Measurements from ENCODE around the gene PIK3C2G. TPM values are rescaled to one million over a fixed set of nuclear protein-coding genes. Genes with fewer than 3 reads are reported as not detected.

PIK3C2G gene
- total RNA-seq, 1 experiment from 2014 or later = not detected

DNA sequence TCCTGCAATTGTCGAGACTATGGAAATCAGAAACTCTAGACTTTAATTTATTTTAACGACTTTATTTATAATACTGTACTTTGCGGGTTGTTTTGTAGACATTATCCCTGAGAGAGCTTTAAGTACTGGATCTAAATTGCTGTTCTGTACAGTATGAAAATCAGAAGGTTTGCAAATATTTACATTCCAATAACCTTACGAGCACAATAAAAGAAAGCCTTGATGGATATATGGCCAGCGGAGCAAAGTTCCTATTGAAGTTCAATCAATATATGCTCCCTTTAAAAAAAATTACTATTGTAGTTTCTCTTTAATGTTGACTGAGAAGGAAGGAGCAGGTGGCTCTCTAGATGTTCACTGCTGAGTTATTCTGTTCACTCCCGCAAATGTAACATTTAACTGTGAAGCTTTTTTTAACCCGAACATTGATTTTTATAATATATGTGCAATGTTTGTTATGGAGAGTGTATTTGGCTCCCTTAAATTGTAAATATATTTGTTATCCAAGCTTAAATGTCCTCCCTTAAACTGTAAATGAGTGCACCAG, 241.2 kb downstream of the PIK3C2G start:
- Histone ChIP-seq H3K23ac (ENCODE audit: insufficient read length, low read depth, low read length) (no peak overlapping the region), H2BK20ac (ENCODE audit: low read depth, low read length, poor library complexity, severe bottlenecking) (no peak overlapping the region), H3K79me1 (ENCODE audit: insufficient read depth, low read depth, low read length, poor library complexity, severe bottlenecking) (no peaks in the 10 kb centered on the region), H3K4me2 (ENCODE audit: insufficient read depth, insufficient read length, low read length) (no peak overlapping the region), H4K5ac (ENCODE audit: insufficient read length, low read depth, low read length) (no peak overlapping the region), H3K56ac (ENCODE audit: insufficient read length, low read depth, low read length) (no peak overlapping the region), H3K4ac (ENCODE audit: low read depth, low read length) (no peak overlapping the region), H4K8ac (replicated peaks; ENCODE audit: insufficient read length, low read depth, low read length) (no peak overlapping the region), H2BK15ac (ENCODE audit: low read depth, low read length) (no peak overlapping the region), H3K9me3 (ENCODE audit: control insufficient read depth, low read depth, low read length) (no peaks in the 10 kb centered on the region), H2BK12ac (ENCODE audit: insufficient read length, low read depth, low read length) (no peak overlapping the region), H2AK5ac (ENCODE audit: insufficient read length, low read length) (no peak overlapping the region), H3K23me2 (ENCODE audit: insufficient read length, low read depth, low read length, poor library complexity, severe bottlenecking) (no peaks in the 10 kb centered on the region), H3T11ph (ENCODE audit: low read length) (no peak overlapping the region), H3K79me2 (ENCODE audit: insufficient read depth, low read length) (no peaks in the 10 kb centered on the region), H3K14ac (ENCODE audit: insufficient read depth, low read length) (no peak overlapping the region), H3K9ac (ENCODE audit: extremely low read depth, insufficient read length, low read length) (no peak overlapping the region), H2BK120ac (ENCODE audit: low read depth, low read length, poor library complexity, severe bottlenecking) (no peak overlapping the region), H4K20me1 (ENCODE audit: control insufficient read depth, insufficient read depth, insufficient read length) (no peaks in the 10 kb centered on the region), H3K18ac (ENCODE audit: insufficient read length, low read depth, low read length) (no peak overlapping the region), H2AFZ (ENCODE audit: low read length) (no peak overlapping the region), H3K27ac (ENCODE audit: insufficient read length, low read depth, low read length) (no peak overlapping the region), H2BK5ac (ENCODE audit: insufficient read length, low read length) (no peak overlapping the region), H3K4me1 (ENCODE audit: insufficient read depth, low read length) (no peaks in the 10 kb centered on the region), H3K27me3 (ENCODE audit: insufficient read depth, low read length) (no peaks in the 10 kb centered on the region), H4K91ac (ENCODE audit: insufficient read length, low read depth, low read length) (no peak overlapping the region)
- WGBS (ENCODE audit: extremely low coverage, insufficient read length, low lambda C conversion rate) = no CpG with 5 or more reads among the region's 7 CpGs
- Mint-ChIP-seq H3K36me3 (ENCODE audit: insufficient read depth in 1 of 3, low read depth in 3 of 3) (peaks cover 0 to 2% (median 0%) of the 10 kb centered on the region in 3 experiments; a peak in 2 of 7 replicates), H3K27ac (no peak overlapping the region), H3K4me1 (no peaks in the 10 kb centered on the region), H3K27me3 (ENCODE audit: low read depth) (no peaks in the 10 kb centered on the region), H3K4me3 (no peak overlapping the region), H3K9me3 (no peaks in the 10 kb centered on the region)
- DNase-seq = no peak
- TF ChIP-seq, protein P1, sequence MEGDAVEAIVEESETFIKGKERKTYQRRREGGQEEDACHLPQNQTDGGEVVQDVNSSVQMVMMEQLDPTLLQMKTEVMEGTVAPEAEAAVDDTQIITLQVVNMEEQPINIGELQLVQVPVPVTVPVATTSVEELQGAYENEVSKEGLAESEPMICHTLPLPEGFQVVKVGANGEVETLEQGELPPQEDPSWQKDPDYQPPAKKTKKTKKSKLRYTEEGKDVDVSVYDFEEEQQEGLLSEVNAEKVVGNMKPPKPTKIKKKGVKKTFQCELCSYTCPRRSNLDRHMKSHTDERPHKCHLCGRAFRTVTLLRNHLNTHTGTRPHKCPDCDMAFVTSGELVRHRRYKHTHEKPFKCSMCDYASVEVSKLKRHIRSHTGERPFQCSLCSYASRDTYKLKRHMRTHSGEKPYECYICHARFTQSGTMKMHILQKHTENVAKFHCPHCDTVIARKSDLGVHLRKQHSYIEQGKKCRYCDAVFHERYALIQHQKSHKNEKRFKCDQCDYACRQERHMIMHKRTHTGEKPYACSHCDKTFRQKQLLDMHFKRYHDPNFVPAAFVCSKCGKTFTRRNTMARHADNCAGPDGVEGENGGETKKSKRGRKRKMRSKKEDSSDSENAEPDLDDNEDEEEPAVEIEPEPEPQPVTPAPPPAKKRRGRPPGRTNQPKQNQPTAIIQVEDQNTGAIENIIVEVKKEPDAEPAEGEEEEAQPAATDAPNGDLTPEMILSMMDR (conservative IDR thresholded peaks at IDR 0.05) = no peak
